ENCODE measurements around the gene MYRF.

MYRF gene

DNA sequence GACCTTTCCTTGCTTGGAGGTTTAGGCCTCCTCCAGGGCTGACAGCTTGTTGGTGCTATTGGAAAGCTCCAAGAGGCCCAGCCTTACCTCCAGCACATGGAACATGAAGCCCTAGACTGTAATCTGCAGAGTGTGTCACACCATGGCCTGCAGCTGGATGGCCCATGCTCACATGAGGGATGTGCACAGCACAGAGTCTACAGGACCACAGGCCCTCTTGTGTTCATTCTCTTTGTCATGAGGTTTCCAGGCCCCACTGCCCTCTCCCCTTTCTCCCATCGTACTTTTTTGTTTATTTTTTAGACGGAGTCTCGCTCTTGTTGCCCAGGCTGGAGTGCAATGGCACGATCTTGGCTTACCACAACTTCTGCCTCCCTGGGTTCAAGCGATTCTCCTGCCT lies 54.3 kb downstream of the MYRF start:
- peak; percentile 25 for DNase-seq (ENCODE audit: low read depth, low spot score)
- no peak overlapping the region for H3K4me3 ChIP-seq (ENCODE audit: low read depth, low read length)
- TF ChIP-seq, protein P1, sequence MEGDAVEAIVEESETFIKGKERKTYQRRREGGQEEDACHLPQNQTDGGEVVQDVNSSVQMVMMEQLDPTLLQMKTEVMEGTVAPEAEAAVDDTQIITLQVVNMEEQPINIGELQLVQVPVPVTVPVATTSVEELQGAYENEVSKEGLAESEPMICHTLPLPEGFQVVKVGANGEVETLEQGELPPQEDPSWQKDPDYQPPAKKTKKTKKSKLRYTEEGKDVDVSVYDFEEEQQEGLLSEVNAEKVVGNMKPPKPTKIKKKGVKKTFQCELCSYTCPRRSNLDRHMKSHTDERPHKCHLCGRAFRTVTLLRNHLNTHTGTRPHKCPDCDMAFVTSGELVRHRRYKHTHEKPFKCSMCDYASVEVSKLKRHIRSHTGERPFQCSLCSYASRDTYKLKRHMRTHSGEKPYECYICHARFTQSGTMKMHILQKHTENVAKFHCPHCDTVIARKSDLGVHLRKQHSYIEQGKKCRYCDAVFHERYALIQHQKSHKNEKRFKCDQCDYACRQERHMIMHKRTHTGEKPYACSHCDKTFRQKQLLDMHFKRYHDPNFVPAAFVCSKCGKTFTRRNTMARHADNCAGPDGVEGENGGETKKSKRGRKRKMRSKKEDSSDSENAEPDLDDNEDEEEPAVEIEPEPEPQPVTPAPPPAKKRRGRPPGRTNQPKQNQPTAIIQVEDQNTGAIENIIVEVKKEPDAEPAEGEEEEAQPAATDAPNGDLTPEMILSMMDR (IDR thresholded peaks at IDR 0.05; ENCODE audit: low read depth, low read length), result no peak
- in situ Hi-C loops (cut with HindIII; ENCODE audit: low sequenced_read_pairs), result no loop called here

DNA sequence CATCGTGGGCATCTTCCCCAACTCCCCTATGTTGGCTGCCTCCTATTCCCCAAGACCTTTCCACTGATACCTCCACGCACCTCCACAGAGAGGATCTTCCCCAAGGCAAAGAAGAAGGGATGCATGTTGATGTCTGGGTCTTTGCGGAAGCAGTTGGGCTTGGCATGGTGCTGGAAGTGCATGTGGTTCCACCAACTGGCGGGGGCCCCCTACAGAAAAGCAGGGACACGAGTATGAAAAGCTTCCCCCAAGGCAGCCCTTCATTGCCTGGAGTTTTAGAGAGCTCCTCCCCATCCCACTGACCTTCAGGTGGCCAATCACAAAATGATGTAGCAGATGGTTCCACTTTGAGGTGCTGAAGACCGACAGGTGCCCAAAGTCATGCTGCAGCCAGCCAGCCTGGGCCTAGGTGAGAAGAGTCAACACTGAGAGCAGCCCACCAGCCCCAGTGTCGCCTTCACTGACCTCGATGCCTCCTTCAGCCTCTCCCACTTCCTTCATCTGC lies 58.3 kb downstream of the MYRF start:
- in situ Hi-C loops (cut with HindIII; ENCODE audit: low sequenced_read_pairs), result no loop called here
- no peak for DNase-seq (ENCODE audit: low read depth, low spot score)
- H3K4me3 ChIP-seq (ENCODE audit: low read depth, low read length), result no peak overlapping the region
- TF ChIP-seq, protein P1 (IDR thresholded peaks at IDR 0.05; ENCODE audit: low read depth, low read length), result no peak

DNA sequence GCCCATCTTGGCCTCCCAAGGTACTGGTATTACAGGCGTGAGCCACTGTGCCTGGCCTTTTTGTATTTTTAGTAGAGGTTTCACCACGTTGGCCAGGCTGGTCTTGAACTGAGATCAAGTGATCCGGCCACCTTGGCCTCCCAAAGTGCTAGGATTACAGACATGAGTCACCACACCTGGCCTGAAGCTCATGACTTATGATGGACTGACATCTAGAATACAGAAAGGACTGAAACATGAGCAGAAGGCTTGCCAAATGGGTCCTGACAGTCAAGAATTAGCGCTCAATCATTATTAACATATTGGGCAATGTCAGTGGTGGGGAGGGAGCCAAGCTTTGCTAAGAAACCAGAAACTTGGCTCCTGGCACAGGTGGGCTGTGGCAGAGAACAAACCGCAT lies 59.4 kb downstream of the MYRF start:
- H3K4me3 ChIP-seq (ENCODE audit: low read depth, low read length), result no peak overlapping the region
- DNase-seq (ENCODE audit: low read depth, low spot score), result no peak
- in situ Hi-C loops (cut with HindIII; ENCODE audit: low sequenced_read_pairs), result no loop called here
- TF ChIP-seq, protein P1 (IDR thresholded peaks at IDR 0.05; ENCODE audit: low read depth, low read length), result no peak

DNA sequence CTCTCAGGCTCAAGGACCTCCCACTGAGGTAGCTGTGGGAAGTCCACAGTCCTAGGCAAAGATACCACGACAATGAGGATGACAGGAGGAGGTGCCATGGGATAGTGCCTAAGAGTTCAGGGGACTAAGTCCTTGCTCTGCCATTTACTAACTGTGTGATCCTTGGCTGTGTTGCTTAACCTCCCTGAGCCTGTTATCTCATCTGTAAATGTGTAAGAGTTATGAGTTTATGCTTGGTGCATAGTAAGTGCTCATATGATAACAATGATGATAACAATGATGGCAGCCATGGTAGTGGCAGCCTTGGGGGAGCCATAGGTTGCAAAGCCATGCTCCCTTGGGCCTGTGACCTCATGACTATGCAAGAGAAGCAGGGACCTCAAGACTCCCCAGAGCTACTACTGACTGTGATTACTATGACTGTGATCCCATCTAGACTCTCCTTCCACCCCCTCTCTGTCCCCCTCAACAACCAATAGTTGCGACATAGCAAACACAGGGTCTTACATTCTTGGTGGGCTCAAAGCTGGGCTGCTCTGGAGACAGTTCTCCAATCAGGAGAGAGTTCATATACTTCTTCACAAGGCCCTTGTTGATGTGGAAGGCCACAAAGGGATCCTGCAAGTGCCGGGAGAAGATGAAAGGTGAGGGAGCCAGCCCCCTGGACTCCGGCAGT lies 60.4 kb downstream of the MYRF start:
- no peak for DNase-seq (ENCODE audit: low read depth, low spot score)
- in situ Hi-C loops (cut with HindIII; ENCODE audit: low sequenced_read_pairs), result no loop called here
- H3K4me3 ChIP-seq (ENCODE audit: low read depth, low read length), result no peak overlapping the region
- TF ChIP-seq, protein P1 (IDR thresholded peaks at IDR 0.05; ENCODE audit: low read depth, low read length), result no peak

DNA sequence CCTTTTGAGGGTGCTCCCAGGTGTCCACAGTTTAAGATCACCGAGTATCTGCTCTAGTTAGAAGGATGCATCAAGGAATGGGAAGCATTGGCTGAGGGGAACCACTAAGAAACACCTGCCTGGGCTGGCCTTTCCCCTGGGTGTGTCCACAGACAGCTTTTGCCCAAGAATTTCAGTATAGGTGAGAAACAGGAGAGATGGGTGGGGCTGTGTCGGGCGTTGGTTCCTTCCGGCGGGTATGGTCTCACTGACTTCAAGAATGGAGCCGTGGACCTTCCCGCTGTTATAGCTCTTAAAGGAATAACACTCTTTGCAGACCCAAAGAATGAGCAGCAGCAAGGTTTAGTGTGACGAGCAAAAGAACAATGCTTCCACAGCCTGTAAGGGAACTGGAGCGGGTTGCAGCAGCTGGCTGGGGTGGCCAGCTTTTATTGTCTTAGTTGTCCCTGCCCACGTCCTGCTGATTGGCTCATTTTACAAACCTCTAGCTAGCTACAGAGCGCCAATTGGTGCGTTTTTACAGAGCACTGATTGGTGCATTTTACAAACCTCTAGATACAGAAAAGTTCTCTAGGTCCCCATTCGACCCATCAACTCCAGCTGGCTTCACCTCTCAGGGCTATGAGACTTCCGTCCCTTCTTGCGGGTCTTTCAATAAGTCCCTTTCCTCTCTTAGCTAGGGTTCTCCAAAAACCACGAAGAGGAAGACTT lies 62.0 kb downstream of the MYRF start:
- peak overlapping the region; percentile 76 for H3K4me3 ChIP-seq (ENCODE audit: low read depth, low read length)
- TF ChIP-seq, protein P1 (IDR thresholded peaks at IDR 0.05; ENCODE audit: low read depth, low read length), result no peak
- in situ Hi-C loops (cut with HindIII; ENCODE audit: low sequenced_read_pairs), result no loop called here
- no peak for DNase-seq (ENCODE audit: low read depth, low spot score)

DNA sequence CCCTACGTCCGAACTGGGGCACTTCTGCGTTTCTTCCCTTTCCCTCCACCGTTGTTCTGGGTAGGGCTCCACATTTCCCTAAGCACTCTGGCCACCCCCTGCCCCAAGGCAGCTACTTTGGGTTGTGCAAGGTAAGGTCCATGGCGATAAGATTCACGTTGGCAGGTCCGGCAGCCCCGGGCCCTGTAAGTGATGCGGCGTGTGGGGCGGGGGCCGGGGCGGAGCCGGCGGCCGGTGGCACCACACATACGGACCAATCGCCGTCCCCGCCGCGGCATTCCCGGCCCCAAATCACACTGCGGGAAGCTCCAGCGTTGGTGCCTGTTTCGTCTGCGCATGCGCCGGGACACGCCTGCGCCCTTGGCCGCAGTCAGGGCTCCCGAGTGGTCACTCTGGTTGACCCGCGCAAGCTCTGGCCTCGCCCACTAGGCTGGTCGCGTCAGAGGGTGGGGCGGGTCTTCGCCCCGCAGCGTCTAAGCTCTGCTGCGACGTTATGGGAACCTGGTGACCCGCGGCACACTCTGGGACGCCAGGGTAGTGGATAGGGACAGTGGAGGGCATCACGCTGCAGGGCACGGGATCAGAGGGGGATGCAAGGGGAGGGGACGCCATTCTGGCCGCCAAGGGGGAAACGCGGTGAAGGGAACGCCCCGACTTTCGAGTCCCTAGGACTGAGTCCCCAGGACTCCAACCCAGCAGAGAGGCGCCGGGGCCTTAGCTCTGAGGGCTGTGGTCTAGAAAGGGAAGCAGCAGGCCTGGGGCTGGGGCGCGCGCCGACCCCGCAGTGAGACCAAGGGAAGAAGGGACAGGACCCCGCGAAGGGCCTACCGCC lies 62.7 kb downstream of the MYRF start:
- TF ChIP-seq, protein P1 (IDR thresholded peaks at IDR 0.05; ENCODE audit: low read depth, low read length), result no peak
- in situ Hi-C loops (cut with HindIII; ENCODE audit: low sequenced_read_pairs), result no loop called here
- DNase-seq (ENCODE audit: low read depth, low spot score), result peak; percentile 97
- peak overlapping the region; percentile 76 for H3K4me3 ChIP-seq (ENCODE audit: low read depth, low read length)

Data from astrocyte of the spinal cord (primary cell).